Measurements from ENCODE around the gene RNF183. TPM values are rescaled to one million over a fixed set of nuclear protein-coding genes. Genes with fewer than 3 reads are reported as not detected.
"Not testable (repeated sequence)": the region's sequence is repeated elsewhere in the genome, so short reads cannot be mapped to it uniquely, and the experiment has no call there.

RNF183 gene
- polyA plus RNA-seq, 12 donors: 0.18 to 0.45 (median 0.39) TPM; not detected in 8

DNA sequence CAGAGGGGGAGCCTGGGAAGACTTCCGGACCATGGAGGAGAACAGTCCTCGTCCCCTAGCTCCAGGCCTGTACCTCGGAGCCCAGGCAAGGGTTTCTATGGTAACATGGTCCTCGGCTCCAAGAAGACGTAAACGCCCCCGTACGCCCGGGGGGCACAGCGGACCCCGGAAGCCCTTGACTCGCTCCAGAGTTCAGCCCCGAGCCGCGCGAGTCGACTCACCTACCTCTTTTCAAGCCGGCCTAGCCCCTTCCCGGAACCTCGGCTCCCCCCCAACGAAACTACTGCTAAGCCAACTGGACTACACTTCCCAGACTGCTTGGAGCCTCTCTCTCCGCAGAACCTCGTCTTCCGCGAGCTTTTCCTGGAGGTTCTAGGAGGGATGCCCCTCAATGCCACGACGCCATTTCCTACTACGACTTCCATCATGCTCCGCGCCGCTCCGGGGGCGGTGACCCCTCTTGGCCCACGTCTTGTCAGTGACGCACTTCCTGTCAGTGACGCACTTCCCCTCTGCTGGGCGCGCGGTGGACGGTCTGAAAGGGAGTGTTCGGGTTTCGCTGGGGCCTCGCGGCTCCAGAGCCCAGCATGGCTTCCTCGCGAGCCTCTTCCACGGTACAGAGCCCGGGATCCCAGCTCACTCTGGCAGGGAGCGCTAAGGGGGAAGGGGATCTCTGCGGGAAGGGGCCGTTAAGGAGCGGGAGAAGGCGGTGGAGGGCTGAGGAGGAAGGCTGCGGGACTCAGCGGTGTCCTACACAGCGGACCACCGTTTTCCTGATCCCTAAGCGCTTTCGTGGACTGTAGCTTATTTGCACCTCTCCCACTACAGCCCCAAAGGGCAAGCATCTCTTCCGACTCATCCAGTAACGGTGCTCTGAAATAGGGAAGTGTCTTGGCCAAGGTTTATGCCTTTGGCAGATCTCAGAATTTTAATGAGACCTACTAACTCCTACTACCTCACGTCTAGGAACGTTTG lies 27.7 kb downstream of the RNF183 start, which contains the start of the genes CDC26 and PRPF4:
Gene CDC26, minus strand, starts transcription at position 416 of the 975 bp plus-strand sequence. CDS start 3,065 bp downstream, outside the sequence.
Gene PRPF4, plus strand, starts transcription at position 502 of the 975 bp plus-strand sequence. Its CDS starts 86 bp downstream, at position 588.
- DNase-seq: peak; percentile 98

DNA sequence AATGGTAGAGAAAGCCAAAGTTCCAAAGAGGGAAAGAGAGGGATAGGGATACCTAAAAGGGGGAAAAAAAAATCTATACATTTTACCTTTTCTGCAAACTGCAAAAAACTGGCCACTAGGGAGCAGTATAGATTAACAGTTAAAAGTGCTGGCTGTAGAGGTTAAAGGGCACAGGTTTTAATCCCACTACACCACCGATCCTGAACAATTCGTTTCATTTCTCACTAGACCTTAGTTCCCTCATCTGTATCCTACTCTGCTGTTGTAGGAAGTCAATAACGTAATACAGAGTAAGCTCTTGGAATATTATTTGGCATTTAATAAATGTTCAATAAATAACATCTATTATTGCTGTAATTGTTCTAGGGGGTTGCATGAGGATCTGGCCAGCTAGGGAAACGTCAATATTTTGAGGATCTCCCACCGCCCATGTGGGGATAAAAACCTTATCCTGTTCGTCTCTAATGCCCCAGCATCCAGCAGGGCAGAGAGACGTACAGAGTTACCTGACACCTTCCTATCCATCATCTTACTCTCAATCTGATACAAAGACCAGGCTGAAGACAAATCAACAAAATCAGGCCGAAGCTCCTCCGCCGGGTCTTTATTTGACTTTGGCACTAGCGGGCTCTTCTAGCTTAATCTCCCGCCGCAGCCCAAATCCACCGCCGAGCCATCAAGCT lies 28.6 kb downstream of the RNF183 start:
- DNase-seq: peak; percentile 54

DNA sequence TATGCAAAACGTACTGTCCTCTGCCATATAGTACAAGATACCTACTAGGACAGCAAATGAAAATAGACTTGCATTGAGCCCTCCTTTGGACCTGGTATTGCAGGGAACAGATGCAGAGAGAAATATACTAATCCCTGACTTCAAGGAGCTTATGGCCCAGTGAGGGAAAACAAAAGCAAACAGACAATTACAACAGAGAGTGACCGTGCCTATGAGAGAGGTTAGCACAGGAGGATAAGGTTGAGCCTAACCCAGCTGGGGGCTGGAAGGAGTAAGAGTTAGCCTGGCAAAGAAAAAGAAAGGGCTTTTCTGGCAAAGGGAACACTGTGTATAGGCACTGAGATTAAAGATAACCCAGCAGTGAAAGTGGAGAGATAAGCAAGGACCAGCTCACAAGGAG lies 33.3 kb downstream of the RNF183 start:
- no peak for DNase-seq

DNA sequence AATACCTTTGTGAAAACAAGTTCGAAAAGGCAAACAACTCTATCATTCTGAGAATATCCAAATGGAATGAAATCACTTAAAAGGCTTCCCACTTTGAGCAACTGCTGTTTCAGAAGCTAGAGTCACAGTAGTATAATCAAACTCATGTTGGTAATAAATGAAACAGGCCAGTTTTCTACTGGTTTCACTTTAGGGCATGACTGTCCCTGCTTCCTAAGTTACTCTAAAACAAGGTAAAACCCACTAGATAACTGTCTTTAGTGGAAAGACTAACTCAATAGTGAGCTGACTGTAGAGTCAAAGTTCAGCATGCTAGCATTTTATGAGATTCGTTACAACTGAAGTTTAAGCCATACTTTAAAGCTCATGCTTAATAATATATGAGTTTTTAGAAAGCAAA lies 33.8 kb downstream of the RNF183 start:
- DNase-seq: no peak

DNA sequence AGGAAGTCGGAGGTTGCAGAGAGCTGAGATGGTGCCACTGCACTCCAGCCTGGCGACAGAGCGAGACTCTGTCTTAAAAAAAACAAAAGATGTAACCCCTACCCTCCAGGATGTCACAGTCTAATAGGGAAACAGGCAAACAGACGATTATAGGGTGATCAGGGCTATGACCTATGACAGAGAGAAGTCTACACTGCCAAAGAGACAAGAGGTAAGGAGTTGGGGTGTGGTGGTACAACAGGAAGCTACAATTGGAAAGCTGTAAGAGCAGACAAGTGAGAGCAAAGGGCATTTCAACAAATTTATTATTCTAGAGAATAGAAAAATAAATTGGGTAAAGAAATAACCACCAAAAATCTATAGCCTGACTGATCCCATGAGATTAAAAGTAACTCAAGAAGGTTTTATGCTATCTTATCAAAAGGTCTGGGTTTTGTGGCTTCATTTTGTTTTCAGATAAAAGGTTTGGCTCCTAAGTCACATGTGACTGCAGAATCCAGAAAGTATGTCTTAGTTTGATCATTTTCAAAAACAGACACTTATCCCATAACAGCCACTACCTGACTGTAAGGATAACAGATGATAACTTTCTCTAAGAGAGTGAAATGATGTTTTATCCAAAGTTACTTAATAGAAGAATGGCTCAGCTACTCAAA lies 35.1 kb downstream of the RNF183 start:
- DNase-seq: no peak

DNA sequence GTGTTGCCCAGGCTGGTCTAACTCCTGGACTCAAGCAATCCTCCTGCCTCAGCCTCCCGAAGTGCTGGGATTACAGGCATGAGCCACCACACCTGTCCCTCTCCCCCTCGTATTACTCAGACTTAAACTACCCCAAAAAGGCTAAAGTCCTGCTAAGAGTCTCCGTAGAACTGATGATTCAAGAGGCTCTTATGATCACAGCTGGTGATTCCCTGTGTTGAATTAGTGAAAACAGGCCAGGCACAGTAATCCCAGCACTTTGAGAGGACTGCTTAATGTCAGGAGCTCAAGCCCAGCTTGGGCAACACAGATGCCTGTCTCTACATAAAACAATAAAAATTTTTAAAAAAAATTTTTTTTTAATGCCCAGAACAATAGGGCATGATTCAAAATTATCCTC lies 37.0 kb downstream of the RNF183 start:
- no peak for DNase-seq

DNA sequence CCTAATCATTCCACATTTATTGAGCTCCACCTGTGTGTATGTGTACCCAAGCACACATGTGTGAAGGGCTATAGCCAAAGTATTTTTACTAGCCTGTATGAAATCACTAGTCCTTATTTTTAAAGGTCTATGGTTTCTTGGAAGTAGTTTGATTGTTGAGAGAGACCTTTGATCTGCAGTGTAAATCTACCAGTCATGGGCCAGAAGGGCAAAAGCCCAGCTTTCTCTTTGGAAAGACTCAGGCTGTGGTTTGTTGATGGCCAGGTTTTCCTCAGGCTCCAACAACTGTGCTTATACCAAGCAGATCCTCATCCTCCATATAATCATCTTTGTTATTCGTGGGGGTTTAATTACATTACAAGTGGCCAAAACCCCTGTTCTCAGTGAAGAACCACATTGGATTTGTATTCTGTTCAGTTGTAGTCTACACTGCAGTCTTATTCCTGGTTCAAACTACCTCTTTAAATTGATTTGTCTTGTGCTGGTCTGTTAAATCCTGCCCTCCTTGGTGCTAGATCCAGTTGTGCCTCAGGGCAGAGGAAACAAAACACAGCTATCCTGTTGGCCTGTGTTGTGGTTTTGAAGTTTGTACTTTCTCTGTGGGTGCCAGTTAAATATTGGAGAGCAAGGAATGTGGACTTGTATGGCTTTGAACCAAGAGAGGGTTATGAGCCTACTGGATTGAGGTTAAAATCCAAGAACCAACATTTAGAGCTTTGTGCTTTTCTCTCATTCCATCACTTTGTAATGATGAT lies 41.1 kb downstream of the RNF183 start:
- no peak for DNase-seq

DNA sequence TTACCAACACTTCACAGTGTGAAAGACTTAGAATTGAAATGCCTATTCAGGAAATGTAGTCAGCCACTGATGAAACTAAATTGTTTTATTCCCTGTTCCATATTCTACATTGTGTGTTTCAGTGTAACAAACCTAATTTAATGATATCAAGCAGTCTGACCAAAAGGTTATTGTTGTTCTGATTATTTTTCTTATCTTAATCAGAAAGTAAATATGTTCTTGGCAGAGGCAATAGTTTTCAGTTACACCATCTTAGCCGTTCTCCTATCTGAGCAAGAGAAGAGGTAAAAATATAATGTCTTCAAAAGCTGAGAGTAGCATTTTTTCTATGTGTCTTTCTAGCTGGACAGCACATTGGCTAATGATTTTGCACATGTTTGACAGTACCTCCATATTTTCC lies 44.9 kb downstream of the RNF183 start:
- no peak for DNase-seq

DNA sequence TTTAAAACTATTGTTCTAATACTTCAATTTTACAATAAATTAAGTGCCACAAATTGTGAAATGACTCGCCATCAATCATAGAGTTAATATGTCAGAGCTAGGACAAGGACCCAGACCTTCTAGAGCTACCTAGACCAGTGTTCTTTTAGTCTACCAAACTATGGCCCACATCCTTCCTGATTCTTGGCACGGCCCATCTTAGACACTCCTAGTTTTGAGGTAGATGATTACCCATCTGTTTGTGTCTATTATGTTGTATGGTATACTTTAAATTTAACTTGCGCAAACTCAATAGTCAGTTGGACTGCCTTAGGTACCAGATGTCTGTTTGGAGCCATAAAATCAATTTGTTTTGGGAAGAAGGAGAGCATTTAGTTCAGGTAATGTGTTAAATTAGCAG lies 45.3 kb downstream of the RNF183 start:
- DNase-seq: no peak

DNA sequence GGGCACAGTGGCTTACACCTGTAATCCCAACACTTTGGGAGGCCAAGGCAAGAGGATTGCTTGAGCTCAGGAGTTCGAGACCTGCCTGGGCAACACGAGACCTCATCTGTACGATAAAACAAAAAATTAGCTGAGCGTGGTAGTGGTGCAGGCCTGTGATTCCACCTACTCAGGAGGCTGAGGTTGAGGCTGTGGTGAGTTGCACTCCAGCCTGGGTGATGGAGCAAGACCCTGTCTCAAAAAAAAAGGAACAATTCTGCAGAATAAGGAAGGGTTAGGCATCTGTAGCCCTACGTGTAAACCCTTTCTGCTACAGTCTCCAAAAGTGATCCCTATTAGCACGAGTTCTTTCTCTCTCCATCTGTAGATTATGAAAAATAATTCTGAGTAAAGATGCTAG lies 47.7 kb downstream of the RNF183 start:
- no peak for DNase-seq

DNA sequence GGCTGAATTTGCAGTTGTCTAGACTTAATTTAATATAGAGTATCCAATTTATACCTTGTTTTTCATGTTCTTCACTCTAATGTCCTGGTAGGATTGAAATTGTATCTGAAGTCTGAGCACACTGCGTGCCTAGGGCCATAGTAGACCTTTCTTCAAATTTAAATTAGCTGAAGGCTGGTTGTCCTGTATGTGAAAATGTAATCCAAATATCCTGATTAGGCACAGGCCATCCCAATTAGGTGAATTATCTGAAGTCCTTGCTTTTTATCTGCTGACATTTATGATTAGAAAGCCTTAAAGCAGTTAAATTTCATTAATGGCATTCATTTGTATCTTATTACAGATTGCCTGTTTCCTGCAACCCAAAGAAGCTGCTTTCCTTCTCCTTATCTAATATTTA lies 48.2 kb downstream of the RNF183 start:
- DNase-seq: no peak

DNA sequence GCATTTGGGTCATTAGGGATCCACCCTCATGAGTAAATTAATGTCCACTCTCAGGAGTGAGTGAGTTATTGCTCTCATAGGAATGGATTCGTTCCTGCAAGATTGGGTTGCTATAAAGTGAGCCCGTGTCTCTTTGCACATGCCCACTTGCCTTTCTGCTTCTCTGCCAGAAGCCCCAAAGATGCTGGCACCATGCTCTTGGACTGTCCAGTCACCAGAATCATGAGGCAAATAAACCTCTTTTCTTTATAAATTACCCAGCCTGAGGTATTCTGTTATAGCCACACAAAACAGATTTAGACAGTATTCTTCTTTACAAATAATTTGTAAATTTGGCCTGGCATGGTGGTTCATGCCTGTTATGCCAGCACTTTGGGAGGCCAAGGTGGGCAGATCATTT lies 52.4 kb downstream of the RNF183 start:
- no peak for DNase-seq

DNA sequence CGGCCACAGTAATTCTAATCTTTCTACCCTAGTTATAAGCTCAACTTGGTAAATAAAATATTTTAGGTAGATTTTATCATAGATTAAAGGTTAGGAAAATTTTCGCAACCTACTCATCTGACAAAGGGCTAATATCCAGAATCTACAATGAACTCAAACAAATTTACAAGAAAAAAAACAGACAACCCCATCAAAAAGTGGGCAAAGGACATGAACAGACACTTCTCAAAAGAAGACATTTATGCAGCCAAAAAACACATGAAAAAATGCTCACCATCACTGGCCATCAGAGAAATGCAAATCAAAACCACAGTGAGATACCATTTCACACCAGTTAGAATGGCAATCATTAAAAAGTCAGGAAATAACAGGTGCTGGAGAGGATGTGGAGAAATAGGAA lies 53.5 kb downstream of the RNF183 start:
- DNase-seq: not testable (repeated sequence)

DNA sequence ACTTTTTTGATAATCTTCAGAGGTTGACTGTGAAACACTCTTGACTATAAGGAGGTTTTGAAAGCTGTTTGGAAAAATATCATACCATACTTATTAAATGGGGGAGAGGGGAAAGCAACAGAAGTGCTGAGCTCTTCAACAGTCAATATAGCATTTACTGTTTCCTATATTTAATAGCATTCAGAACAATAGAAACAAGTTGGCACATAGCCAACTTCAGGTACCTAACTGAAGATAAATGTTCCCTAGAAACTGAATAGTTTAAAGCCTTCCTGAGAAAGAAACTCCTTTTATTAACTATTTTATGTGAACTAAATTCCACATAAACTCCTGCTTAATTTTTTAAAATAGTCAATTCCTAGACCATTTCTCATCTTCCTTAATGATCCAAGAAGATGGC lies 55.5 kb downstream of the RNF183 start:
- no peak for DNase-seq

Other genes with a start within 250 kb of the RNF183 start
- gene ZFP37, start 246.7 kb downstream of the RNF183 start, polyA plus RNA-seq (ENCODE audit: insufficient read length in 12 of 12): 1 to 10 TPM in 11 of 12 donors, not detected in 1; 2.8 to 7.1 (median 4.9) TPM
- gene SLC31A2, start 152.4 kb downstream of the RNF183 start, polyA plus RNA-seq (ENCODE audit: insufficient read length in 12 of 12): 1 to 10 TPM in 10 of 12 donors, not detected in 2; 2.3 to 4.3 (median 3.1) TPM
- 10 to 100 TPM in 11 of 12 donors, not detected in 1; 17.6 to 30.8 (median 22.3) TPM for gene FKBP15, start 82.1 kb downstream of the RNF183 start, polyA plus RNA-seq (ENCODE audit: insufficient read length in 12 of 12)
- 10 to 100 TPM in 7 of 12 donors, 1 to 10 TPM in 4, not detected in 1; 7.3 to 15.7 (median 11.1) TPM for gene SLC31A1, start 81.8 kb downstream of the RNF183 start, polyA plus RNA-seq (ENCODE audit: insufficient read length in 12 of 12)
- gene CDC26, start 27.8 kb downstream of the RNF183 start, polyA plus RNA-seq (ENCODE audit: insufficient read length in 12 of 12): 10 to 100 TPM in 11 of 12 donors, not detected in 1; 18.2 to 29.3 (median 22.3) TPM
- 10 to 100 TPM in 10 of 12 donors, 1 to 10 TPM in 1, not detected in 1; 10.0 to 23.5 (median 20.0) TPM for gene PRPF4, start 27.7 kb downstream of the RNF183 start, polyA plus RNA-seq (ENCODE audit: insufficient read length in 12 of 12)
- 1 to 10 TPM in 11 of 12 donors, not detected in 1; 2.1 to 4.8 (median 2.7) TPM for gene WDR31, start 36.9 kb upstream of the RNF183 start, polyA plus RNA-seq (ENCODE audit: insufficient read length in 12 of 12)
- gene BSPRY, start 46.2 kb upstream of the RNF183 start, polyA plus RNA-seq (ENCODE audit: insufficient read length in 12 of 12): 1 to 10 TPM in 2 of 12 donors, under 1 TPM in 8, not detected in 2; 0.17 to 2.7 (median 0.50) TPM
- 10 to 100 TPM in 1 of 12 donors, 1 to 10 TPM in 10, not detected in 1; 3.0 to 51.0 (median 4.3) TPM for gene HDHD3, start 73.6 kb upstream of the RNF183 start, polyA plus RNA-seq (ENCODE audit: insufficient read length in 12 of 12)
- 10 to 100 TPM in 11 of 12 donors, not detected in 1; 17.9 to 37.2 (median 21.9) TPM for gene ALAD, start 97.9 kb upstream of the RNF183 start, polyA plus RNA-seq (ENCODE audit: insufficient read length in 12 of 12)
- gene POLE3, start 107.3 kb upstream of the RNF183 start, polyA plus RNA-seq (ENCODE audit: insufficient read length in 12 of 12): 10 to 100 TPM in 11 of 12 donors, not detected in 1; 44.4 to 72.0 (median 48.4) TPM
- gene C9orf43, start 107.4 kb upstream of the RNF183 start, polyA plus RNA-seq (ENCODE audit: insufficient read length in 12 of 12): under 1 TPM in 10 of 12 donors, not detected in 2; 0.17 to 0.69 (median 0.38) TPM
- 10 to 100 TPM in 11 of 12 donors, not detected in 1; 36.9 to 56.4 (median 43.6) TPM for gene RGS3, start 160.4 kb upstream of the RNF183 start, polyA plus RNA-seq (ENCODE audit: insufficient read length in 12 of 12)

Data from muscle of arm (tissue), 12 donors.